Astrocyte of the hippocampus (primary cell): Measurements from ENCODE around the gene PLA2G4E.

ENCODE experiments used
- DNase-seq: peaks from one replicate; pipeline ENCODE4 v3.0.0; 2011; ENCODE audit warnings: low read depth, low spot score

Gene PLA2G4E

GRCh38 chr15:41936155-41936554 is 84.7 kb downstream of the PLA2G4E start:
- DNase-seq = no peak

- no peak for DNase-seq
Measured at GRCh38 chr15:41935566-41936020, 85.2 kb downstream of the PLA2G4E start.

- DNase-seq = no peak
Measured at GRCh38 chr15:41934843-41935242, 86.0 kb downstream of the PLA2G4E start.

GRCh38 chr15:41933771-41934170 is 87.1 kb downstream of the PLA2G4E start:
- no peak for DNase-seq

GRCh38 chr15:41933326-41933725 is 87.5 kb downstream of the PLA2G4E start:
- no peak for DNase-seq

GRCh38 chr15:41932511-41933289 is 88.1 kb downstream of the PLA2G4E start:
- DNase-seq = no peak

- DNase-seq = no peak
Measured at GRCh38 chr15:41932101-41932500, 88.7 kb downstream of the PLA2G4E start.
